HFF-Myc (cell line): ENCODE measurements around the gene DLGAP1.

ENCODE experiments used
- DNase-seq: peaks from one replicate; pipeline ENCODE4 v3.0.0-alpha.2; 2011; ENCODE audit warnings: low read depth; ENCODE audit errors: extremely low read depth
- H3K4me3 ChIP-seq: replicated peaks from 2 replicates; pipeline ENCODE4 v1.5.1; 2011; ENCODE audit warnings: low read depth, mild to moderate bottlenecking, control low read depth, low read length
- CTCF ChIP-seq: IDR thresholded peaks from 2 replicates; pipeline ENCODE4 v1.5.1; 2012; ENCODE audit warnings: mild to moderate bottlenecking, low read depth, low read length, control low read depth; ENCODE audit errors: missing control alignments

DLGAP1 gene

GRCh38 chr18:4181086-4181485, 274.0 kb downstream of the DLGAP1 start:
- no peak for DNase-seq
- no peak overlapping the region for H3K4me3 ChIP-seq
- TF ChIP-seq CTCF: no peak

GRCh38 chr18:4172196-4173100, 282.7 kb downstream of the DLGAP1 start:
- no peak overlapping the region for H3K4me3 ChIP-seq
- DNase-seq: no peak
- TF ChIP-seq CTCF: no peak

GRCh38 chr18:4157352-4157751, 297.8 kb downstream of the DLGAP1 start:
- no peak for TF ChIP-seq CTCF
- no peak overlapping the region for H3K4me3 ChIP-seq
- DNase-seq: no peak

- TF ChIP-seq CTCF: no peak
Observed at GRCh38 chr18:4146797-4147196, 308.3 kb downstream of the DLGAP1 start.

GRCh38 chr18:4144201-4144600, 310.9 kb downstream of the DLGAP1 start:
- no peak overlapping the region for H3K4me3 ChIP-seq
- no peak for TF ChIP-seq CTCF
- DNase-seq: no peak

More at GRCh38 chr18:4146797-4147196, 308.3 kb downstream of the DLGAP1 start:
- DNase-seq: no peak
- no peak overlapping the region for H3K4me3 ChIP-seq

- TF ChIP-seq CTCF: no peak
- DNase-seq: no peak
- no peak overlapping the region for H3K4me3 ChIP-seq
Observed at GRCh38 chr18:4143585-4143984, 311.5 kb downstream of the DLGAP1 start.
